Lung (tissue), 12 donors: ENCODE results near the gene SERPINA5. TPM values are rescaled to one million over a fixed set of nuclear protein-coding genes. Genes with fewer than 3 reads are reported as not detected.

ENCODE experiments used
- ATAC-seq: fragments of 200-7000 bp; cut with Tn5 transposase; one replicate; pipeline ENCODE4 v1.9.1; 2020; ENCODE audit warnings: moderate number of reproducible peaks; ENCODE audit not compliant: insufficient read depth, low FRiP score
- DNase-seq, 3 donors: peaks; one replicate each; pipeline ENCODE4 v3.0.0-alpha.2; 2013 to 2017
- H3K27ac ChIP-seq, 2 donors: one replicate each; pipeline ENCODE4 v1.5.1; 2013; ENCODE audit warnings: mild to moderate bottlenecking in 2 of 2, moderate library complexity in 2 of 2, control low read depth in 1 of 2, inconsistent platforms in 1 of 2, low read depth in 1 of 2, low read length in 1 of 2
- H3K27me3 ChIP-seq, 3 donors: one replicate each; pipeline ENCODE4 v1.5.1; 2013; ENCODE audit warnings: low read length in 2 of 3; ENCODE audit not compliant: control insufficient read depth in 3 of 3, insufficient read depth in 3 of 3
- H3K36me3 ChIP-seq, 4 donors: one replicate each; pipeline ENCODE4 v1.5.1; 2013; ENCODE audit warnings: low read length in 4 of 4, mild to moderate bottlenecking in 1 of 4, moderate library complexity in 1 of 4; ENCODE audit not compliant: control insufficient read depth in 4 of 4, insufficient read depth in 4 of 4
- H3K4me1 ChIP-seq, 5 donors: one replicate each; pipeline ENCODE4 v1.5.1; 2013; ENCODE audit warnings: low read length in 5 of 5, mild to moderate bottlenecking in 2 of 5, moderate library complexity in 1 of 5; ENCODE audit not compliant: control insufficient read depth in 5 of 5, insufficient read depth in 5 of 5
- H3K4me3 ChIP-seq: one replicate; pipeline ENCODE4 v1.5.1; 2013; ENCODE audit warnings: mild to moderate bottlenecking, control low read depth, moderate library complexity
- H3K9ac ChIP-seq, 2 donors: one replicate each; pipeline ENCODE4 v1.5.1; 2013; ENCODE audit warnings: low read length in 2 of 2, control low read depth in 1 of 2; ENCODE audit not compliant: insufficient read depth in 1 of 2
- H3K9me3 ChIP-seq, 4 donors: one replicate each; pipeline ENCODE4 v1.5.1; 2013; ENCODE audit warnings: low read length in 3 of 4, mild to moderate bottlenecking in 1 of 4, moderate library complexity in 1 of 4; ENCODE audit not compliant: control insufficient read depth in 4 of 4, insufficient read depth in 3 of 4
- CTCF ChIP-seq: IDR thresholded peaks from 2 replicates; pipeline ENCODE4 v1.5.1; 2012; ENCODE audit warnings: mild to moderate bottlenecking; ENCODE audit errors: control extremely low read depth, extremely low read depth
- WGBS, 2 donors: extraction: QIAGEN DNeasy Blood & Tissue Kit; methylation state at CpG; one replicate each; pipeline ENCODE4 v1.1.7; 2013; 5-methylcytosine and 5-hydroxymethylcytosine counted together
- polyA plus RNA-seq, 2 donors: library from polyadenylated mRNA; stranded (reverse); fragments of 200-250 nt; gene quantifications; one replicate each; pipeline ENCODE4 v1.2.1, GENCODE V29; 2013
- total RNA-seq, 2 donors: library from RNA; depleted of rRNA in 1 of 2; stranded (reverse); fragments of >200 nt in 1 of 2; gene quantifications; one replicate each; pipeline ENCODE4 v1.2.1, GENCODE V29; 2014 to 2021
- donor health status: control.
- donor health status: control.
- donor health status: Bipolar disorder and iron deficiency.
- donor health status: healthy.
- donor health status: DM: yes; HTN: yes; CAD: no.

SERPINA5 gene
- total and polyA plus RNA-seq, 4 donors: 0.14 to 4.3 (median 0.52) TPM; not detected in 1

GRCh38 chr14:94561656-94562010, 19.6 kb upstream of the SERPINA5 start:
- TF ChIP-seq CTCF: no peak
- ATAC-seq (no peak), DNase-seq (no peak)
- 81 to 85% methylated on average over 7 of the region's 7 CpGs for WGBS, 2 donors
- Histone ChIP-seq H3K36me3 (no peaks in the 10 kb centered on the region), H3K4me3 (no peak overlapping the region), H3K9me3 (peaks cover 0 to 12% (median 0%) of the 10 kb centered on the region in 4 donors), H3K9ac (no peak overlapping the region), H3K27ac (no peak overlapping the region), H3K27me3 (no peaks in the 10 kb centered on the region), H3K4me1 (peaks cover 0 to 5% (median 0%) of the 10 kb centered on the region in 5 donors)

GRCh38 chr14:94562022-94562421, 19.2 kb upstream of the SERPINA5 start:
- Histone ChIP-seq H3K36me3 (no peaks in the 10 kb centered on the region), H3K4me3 (no peak overlapping the region), H3K27me3 (no peaks in the 10 kb centered on the region), H3K4me1 (peaks cover 0 to 5% (median 0%) of the 10 kb centered on the region in 5 donors), H3K9me3 (peaks cover 0 to 9% (median 0%) of the 10 kb centered on the region in 4 donors), H3K27ac (no peak overlapping the region), H3K9ac (no peak overlapping the region)
- 85 to 86% methylated on average over 5 of the region's 5 CpGs for WGBS, 2 donors
- no peak for DNase-seq
- ATAC-seq: no peak
- no peak for TF ChIP-seq CTCF

DNA sequence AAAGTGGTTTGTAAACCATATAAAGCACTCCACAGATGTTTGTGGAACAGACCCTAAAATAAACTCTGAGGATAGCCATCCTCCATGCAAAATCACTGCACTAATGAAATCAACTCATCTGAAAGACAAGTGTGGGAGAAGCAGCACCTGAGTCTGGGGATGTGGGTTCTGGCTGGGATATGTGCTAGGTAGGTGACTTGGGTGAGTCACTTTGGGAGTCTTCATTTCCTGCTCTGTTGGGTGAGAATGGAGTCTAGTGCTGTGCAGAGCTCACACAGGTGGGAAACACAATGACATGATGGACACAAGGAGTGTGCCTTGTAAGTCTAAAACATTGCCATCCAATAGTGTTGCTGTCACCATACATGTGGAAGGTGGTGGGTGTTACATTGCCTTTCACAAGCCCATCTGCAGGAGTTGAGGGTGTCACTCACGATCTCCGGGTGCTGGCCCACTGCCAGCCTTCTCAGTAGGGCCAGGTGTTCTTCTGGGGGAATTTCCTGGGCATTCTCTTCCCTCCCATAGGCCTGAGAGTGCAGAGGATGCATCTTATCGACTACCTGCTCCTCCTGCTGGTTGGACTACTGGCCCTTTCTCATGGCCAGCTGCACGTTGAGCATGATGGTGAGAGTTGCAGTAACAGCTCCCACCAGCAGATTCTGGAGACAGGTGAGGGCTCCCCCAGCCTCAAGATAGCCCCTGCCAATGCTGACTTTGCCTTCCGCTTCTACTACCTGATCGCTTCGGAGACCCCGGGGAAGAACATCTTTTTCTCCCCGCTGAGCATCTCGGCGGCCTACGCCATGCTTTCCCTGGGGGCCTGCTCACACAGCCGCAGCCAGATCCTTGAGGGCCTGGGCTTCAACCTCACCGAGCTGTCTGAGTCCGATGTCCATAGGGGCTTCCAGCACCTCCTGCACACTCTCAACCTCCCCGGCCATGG, 18.0 kb upstream of the SERPINA5 start:
- H3K4me1 ChIP-seq: peaks cover 0 to 5% (median 0%) of the 10 kb centered on the region in 5 donors
- peaks cover 0 to 9% (median 0%) of the 10 kb centered on the region in 4 donors for H3K9me3 ChIP-seq
- H3K36me3 ChIP-seq: no peaks in the 10 kb centered on the region
- DNase-seq: no peak
- H3K27me3 ChIP-seq: no peaks in the 10 kb centered on the region
- H3K9ac ChIP-seq: no peak overlapping the region
- H3K27ac ChIP-seq: no peak overlapping the region
- H3K4me3 ChIP-seq: no peak overlapping the region
- no peak for TF ChIP-seq CTCF
- no peak for ATAC-seq
- 89 to 90% methylated on average over 16 of the region's 16 CpGs for WGBS, 2 donors
